ENCODE data around the gene EHMT1.

GRCh38 chr9:137798901-137799629 is 180.3 kb downstream of the EHMT1 start:
- no peak for TF ChIP-seq CTCF (IDR thresholded peaks at IDR 0.05; ENCODE audit: insufficient read depth, low read length, poor library complexity, severe bottlenecking)
- no peak for TF ChIP-seq EZH2phosphoT487 (conservative IDR thresholded peaks at IDR 0.05; ENCODE audit: low read length)

Data from SU-DHL-6 (cell line).